Measurements from ENCODE around the gene VPREB1.
"Not testable (repeated sequence)": the region's sequence is repeated elsewhere in the genome, so short reads cannot be mapped to it uniquely, and the experiment has no call there.

Gene VPREB1

GRCh38 chr22:22214819-22215329, 29.7 kb upstream of the VPREB1 start:
- DNase-seq: no peak

- no peak for DNase-seq
These were observed 28.7 kb upstream of the VPREB1 start for GRCh38 chr22:22215659-22216449.

DNA sequence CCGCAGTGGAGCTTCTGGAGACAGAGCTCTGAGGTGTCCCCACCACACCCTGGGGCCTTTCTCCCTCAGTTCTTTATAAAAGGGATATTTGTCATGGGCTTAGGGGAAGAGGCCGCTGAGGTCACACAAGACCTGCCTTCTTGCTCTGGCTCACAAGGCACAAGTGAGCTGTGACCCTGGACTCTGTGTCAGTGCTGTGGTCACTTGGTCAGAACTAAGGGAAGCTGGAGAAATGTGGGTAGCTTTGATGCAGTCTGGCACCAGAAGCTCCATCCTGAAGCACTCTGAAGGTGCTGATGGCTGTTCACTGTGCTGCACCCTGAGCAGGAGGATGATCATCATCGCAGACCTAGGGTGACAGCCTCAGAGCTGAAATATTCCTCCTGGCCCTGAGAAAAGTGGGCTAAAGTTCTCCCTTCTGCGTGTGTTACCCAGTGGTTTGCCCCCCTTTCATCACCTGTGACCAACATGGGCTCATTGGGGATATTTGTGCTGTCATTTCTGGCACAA, 28.1 kb upstream of the VPREB1 start:
- no peak for DNase-seq

- DNase-seq: no peak
These were observed 26.3 kb upstream of the VPREB1 start for GRCh38 chr22:22218302-22218701.

GRCh38 chr22:22219140-22219996, 25.2 kb upstream of the VPREB1 start:
- DNase-seq: no peak

DNA sequence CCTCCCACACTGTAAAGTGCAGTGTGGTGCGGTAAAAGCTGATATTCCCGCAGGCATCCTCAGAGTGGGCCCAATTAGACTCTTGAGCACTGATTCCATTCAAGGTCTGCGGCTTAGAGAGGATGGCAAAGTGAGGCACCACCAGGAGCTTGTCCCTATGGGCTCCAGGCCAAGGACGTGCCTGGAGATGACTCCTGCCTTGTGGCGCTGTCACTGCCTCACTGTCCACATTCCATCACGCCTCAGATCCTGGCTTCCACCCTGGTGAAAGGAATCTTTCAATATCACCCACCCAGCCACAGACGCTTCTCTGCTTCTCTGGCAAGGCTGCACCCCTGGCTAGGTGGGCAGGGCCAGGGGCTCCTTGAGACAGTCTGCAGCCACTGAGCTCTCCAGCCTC, 23.5 kb upstream of the VPREB1 start:
- DNase-seq: not testable (repeated sequence)

DNA sequence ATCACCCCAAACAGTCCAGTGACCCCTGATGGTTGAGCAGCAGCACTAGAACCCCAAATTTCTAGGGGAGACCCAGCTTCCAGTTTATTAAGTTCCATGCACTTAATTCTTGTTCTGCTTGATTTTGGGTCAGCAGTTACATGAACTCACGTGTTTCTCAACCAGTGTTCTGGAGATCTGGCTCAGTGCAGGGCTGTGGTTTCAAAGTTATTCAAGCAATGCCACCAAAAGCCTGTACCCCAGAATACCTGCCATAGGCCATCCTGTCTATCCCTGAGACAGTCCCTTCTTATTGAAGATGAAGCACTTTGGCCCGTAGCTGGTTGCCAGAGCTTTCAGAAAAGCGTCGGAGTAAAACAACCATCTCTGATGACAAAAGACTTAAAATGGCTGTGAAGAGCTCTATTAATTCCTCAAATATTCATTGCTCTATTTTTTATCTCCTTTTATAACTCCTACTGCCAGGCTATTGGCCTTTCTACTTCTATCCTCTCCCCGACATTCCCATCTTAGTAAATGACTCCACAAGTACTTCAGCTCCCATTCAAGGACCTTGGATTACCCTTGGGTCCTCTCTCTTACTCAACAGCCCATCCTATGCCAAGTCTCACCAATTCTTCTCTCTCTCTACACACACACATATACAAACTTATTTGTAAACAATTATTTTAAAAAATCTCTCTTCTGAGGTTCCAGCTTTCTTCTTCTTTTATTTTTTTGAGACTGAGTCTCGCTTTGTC, 18.0 kb upstream of the VPREB1 start:
- no peak for DNase-seq

DNA sequence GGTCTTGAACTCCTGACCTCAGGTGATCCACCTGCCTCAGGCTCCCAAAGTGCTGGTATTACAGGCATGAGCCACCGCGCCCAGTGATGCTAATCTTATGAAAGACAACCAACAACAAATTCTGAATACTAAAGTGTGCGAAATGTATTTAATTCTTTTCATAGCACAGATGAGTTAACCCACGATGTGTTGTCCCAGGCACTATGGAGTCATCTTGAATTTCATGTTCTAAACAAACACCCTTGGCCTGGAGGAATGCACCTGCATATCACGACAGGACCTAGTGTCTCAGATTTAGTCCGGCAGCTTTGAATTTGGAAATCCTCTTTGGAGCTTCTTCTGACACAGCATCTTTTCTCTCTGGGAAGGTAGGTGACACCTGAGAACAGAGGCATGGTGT, 16.2 kb upstream of the VPREB1 start:
- DNase-seq: no peak

GRCh38 chr22:22228921-22229320, 15.7 kb upstream of the VPREB1 start:
- DNase-seq: no peak

DNA sequence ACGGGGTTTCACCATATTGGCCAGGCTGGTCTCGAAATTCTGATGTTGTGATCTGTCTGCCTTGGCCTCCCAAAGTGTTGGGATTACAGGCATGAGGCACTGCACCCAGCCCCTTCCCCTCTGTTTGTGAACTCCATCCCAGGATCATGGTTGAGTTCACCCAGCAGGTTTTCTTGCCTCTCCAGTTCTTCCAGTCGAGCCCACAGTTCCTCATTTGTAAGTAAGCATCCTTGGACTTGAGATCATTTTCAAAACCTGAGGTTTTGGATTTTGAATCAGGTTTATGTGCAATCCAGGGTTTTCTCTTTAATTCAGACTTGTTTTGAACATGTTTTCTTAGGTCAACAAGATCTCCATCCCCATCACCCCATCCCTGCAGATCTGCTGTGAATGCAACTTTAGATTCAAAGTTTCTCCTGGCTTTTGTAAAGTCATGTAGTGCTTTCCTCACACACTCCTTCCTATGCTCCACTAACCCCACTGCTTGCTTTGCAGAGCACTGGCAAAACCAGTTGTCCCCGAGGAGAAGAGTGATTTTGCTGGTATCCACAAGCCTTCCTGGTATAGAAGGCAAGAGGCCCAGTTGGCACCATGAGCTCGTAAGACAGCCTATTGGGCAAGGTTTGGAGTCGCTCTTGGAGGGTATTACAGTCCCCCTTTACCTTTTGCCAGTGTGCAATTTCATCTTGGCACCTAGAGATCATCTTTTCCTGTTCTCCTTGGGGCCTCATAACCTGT, 14.7 kb upstream of the VPREB1 start:
- no peak for DNase-seq

- no peak for DNase-seq
These were observed 14.1 kb upstream of the VPREB1 start for GRCh38 chr22:22230438-22230837.

GRCh38 chr22:22233081-22233480, 11.5 kb upstream of the VPREB1 start:
- no peak for DNase-seq

DNA sequence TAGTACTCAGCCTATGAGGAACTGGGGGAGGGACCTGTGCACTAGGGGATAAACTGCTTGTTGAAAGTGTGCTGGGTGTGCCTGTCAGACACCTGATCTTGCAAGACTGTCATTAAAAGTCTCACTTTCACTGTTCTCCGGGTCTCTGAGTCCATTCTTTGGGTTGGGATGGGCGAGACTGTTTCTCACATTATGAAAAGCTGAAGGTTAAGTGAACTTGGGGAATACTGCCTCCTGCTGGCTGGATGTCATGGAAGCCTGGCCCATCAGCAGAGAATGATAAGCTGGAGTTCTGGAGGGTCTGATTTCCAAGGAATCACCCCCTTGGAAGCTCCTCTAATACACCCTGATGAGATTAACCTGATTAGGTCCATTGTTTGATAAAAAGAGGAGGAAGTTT, 9.0 kb upstream of the VPREB1 start:
- DNase-seq: no peak

GRCh38 chr22:22237521-22237920, 7.1 kb upstream of the VPREB1 start:
- DNase-seq: no peak

GRCh38 chr22:22239311-22239939, 5.2 kb upstream of the VPREB1 start:
- no peak for DNase-seq

GRCh38 chr22:22241554-22241898, 3.1 kb upstream of the VPREB1 start:
- no peak for DNase-seq

GRCh38 chr22:22242488-22242887, 2.1 kb upstream of the VPREB1 start:
- DNase-seq: no peak

DNA sequence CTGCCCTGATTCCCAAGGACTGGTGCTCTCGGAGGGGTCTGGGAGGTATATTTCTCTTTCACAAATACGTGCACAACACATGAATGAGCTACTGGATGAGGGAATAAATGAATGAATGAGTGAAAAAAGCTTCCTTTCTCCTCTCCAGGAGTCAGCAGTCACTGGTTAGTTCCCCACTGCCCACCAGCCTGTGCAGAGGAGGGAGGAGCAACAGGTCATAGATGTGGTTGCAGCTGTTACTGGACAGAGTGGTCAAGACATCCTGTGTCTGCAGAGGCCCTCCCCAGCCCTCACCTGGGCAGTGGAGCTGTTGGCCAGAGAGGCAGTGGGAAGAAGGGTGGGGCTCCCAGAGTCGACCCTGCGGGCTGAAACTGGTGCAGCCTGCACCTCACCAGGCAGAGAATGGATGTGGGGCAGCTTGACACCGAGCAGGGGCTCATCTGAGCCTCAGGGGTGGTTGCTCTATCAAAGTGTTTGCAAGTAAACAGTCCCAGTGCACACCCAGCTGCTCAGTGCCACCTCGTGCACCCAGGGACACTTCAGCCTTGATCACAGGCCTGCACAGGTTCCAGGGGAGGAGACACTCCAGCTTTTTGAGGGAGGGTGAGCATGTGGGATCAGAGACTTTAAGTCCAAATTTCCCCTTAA, 1.4 kb upstream of the VPREB1 start:
- no peak for DNase-seq

DNA sequence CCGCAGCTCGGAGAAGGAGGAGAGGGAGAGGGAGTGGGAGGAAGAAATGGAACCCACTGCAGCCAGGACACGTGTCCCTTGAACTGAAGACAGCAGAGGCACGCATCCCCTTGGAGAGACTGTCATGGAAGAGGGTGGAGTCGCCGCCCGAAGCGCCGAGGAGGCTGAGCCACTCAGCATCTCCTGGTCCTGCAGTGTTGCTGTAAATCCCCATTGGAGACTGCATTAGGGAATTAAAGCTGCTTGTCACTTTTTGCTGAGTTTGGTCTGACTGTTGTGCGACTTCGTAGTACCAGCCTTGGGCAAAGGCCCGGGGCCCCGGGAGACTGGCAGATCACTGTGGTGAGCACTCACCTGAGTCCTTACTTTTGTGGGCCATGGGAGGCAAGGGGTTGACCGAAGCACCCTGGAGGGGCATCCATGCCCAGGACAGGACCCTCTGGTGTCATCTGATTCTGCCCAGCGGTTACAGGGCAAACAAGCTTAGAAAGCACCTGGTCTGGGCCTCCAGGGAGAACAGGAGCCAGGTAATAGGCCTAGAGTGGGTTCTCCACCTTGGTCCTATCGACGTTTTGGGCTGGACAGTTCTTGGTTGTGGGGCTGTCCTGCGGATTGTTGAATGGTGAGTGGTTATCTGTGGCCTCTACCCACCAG, 797 bp downstream of the VPREB1 start:
- DNase-seq: no peak

DNA sequence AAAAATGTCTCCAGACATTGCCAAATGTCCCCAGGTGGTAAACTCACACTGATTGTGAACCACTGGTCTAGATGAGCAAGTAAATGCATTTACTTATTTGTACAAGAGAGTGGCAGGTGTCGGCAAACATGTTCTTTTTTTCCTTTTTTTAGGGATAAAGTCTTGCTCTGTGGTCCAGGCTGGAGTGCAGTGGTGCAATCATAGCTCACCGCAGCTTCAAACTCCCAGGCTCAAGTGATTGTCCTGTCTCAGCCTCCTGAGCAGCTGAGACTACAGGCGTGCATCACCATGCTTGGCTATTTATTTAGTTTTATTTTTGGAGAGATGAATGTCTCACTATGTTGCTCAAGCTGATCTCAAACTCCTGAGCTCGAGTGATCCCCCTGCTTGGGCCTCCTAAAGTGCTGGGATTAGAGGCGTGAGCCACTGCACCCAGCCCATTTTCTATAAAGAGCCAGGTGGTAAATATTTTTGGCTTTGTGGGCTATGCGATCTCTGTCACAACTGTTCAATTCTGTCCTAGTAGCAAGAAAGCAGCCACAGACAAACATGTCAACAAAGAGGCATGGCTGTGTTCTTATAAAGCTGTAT, 1.4 kb downstream of the VPREB1 start:
- DNase-seq: no peak
